B cell (primary cell): ENCODE results near the gene CEP295NL. TPM values are rescaled to one million over a fixed set of nuclear protein-coding genes. Genes with fewer than 3 reads are reported as not detected.

Experiments used
- ATAC-seq: fragments of 200-7000 bp; cut with Tn5 transposase; one replicate; pipeline ENCODE4 v1.10.0; 2021; ENCODE audit warnings: low read depth, mild to moderate bottlenecking, moderate number of reproducible peaks, moderate library complexity
- CTCF ChIA-PET: fragments of 350-600 bp; sonication (Branson Sonifier 250); formaldehyde crosslinking; loops from one replicate; lab custom pipeline; 2021; ENCODE audit warnings: antibody characterized with exemption, inconsistent platforms; lab: Charles Lee
- POLR2A ChIA-PET: fragments of 350-600 bp; sonication (Branson Sonifier 250); formaldehyde crosslinking; loops from one replicate; lab custom pipeline; 2021; ENCODE audit warnings: antibody characterized with exemption; lab: Charles Lee
- DNase-seq: peaks from one replicate; pipeline ENCODE4 v3.0.0; 2013
- H2AFZ ChIP-seq: 2 replicates; pipeline ENCODE4 v1.6.1; 2012; ENCODE audit warnings: mild to moderate bottlenecking, low read depth, low read length; ENCODE audit not compliant: insufficient read depth, poor library complexity, severe bottlenecking
- H3K27ac ChIP-seq, 2 donors: 1 replicate in 1 of 2; 2 replicates in 1 of 2; pipeline ENCODE4 v1.5.1; 2012 to 2013; ENCODE audit warnings: low read length in 2 of 2, mild to moderate bottlenecking in 2 of 2, moderate library complexity in 1 of 2
- H3K27me3 ChIP-seq, 4 experiments: fragments of 200-600 bp in 1 of 4; sonication (generic) in 1 of 4; replicated peaks in 1 of 4; 1 replicate in 2 of 4; 2 replicates in 2 of 4; pipeline versions ENCODE4 v1.6.1 to v1.7.0; 2013 to 2016; ENCODE audit warnings: low read length in 3 of 4, mild to moderate bottlenecking in 2 of 4, mixed read lengths in 1 of 4, moderate library complexity in 1 of 4; ENCODE audit not compliant: insufficient read depth in 4 of 4, control insufficient read depth in 3 of 4; ENCODE audit errors: control extremely low read depth in 1 of 4
- H3K36me3 ChIP-seq, 2 experiments: replicated peaks in 1 of 2; 1 replicate in 1 of 2; 2 replicates in 1 of 2; pipeline versions ENCODE4 v1.6.1 to v1.7.1; 2013; ENCODE audit warnings: low read length in 1 of 2; ENCODE audit not compliant: insufficient read depth in 2 of 2, control insufficient read depth in 1 of 2; ENCODE audit errors: control extremely low read depth in 1 of 2, extremely low read depth in 1 of 2
- H3K4me1 ChIP-seq, 2 donors: fragments of 200-600 bp in 1 of 2; sonication (generic) in 1 of 2; 1 replicate in 1 of 2; 2 replicates in 1 of 2; pipeline versions ENCODE4 v1.5.1 to v1.6.1; 2013 to 2017; ENCODE audit warnings: low read length in 2 of 2; ENCODE audit not compliant: control insufficient read depth in 2 of 2, insufficient read depth in 2 of 2
- H3K4me2 ChIP-seq: replicated peaks from 2 replicates; pipeline ENCODE3; 2012; ENCODE audit warnings: mild to moderate bottlenecking, low read depth, low read length; ENCODE audit not compliant: poor library complexity, severe bottlenecking
- H3K4me3 ChIP-seq, 5 experiments: fragments of 200-600 bp in 1 of 5; sonication (generic) in 1 of 5; 1 replicate in 3 of 5; 2 replicates in 2 of 5; pipeline versions ENCODE4 v1.5.1 to v1.7.0; 2011 to 2016; ENCODE audit warnings: low read length in 4 of 5, mild to moderate bottlenecking in 4 of 5, low read depth in 2 of 5, control low read depth in 1 of 5, moderate library complexity in 1 of 5; ENCODE audit not compliant: insufficient read depth in 1 of 5; ENCODE audit errors: control extremely low read depth in 1 of 5, extremely low read depth in 1 of 5
- H3K79me2 ChIP-seq: fragments of 200-600 bp; sonication (generic); one replicate; pipeline ENCODE4 v1.6.0; 2016; ENCODE audit warnings: low read length; ENCODE audit not compliant: control insufficient read depth, insufficient read depth
- H3K9ac ChIP-seq: fragments of 200-600 bp; sonication (generic); 2 replicates; pipeline ENCODE4 v1.6.1; 2017; ENCODE audit warnings: mild to moderate bottlenecking, low read length, moderate library complexity
- H3K9me3 ChIP-seq, 3 donors: one replicate each; pipeline versions ENCODE4 v1.6.1 to v1.7.1; 2013; ENCODE audit warnings: low read length in 2 of 3; ENCODE audit not compliant: control insufficient read depth in 2 of 3, insufficient read depth in 1 of 3; ENCODE audit errors: control extremely low read depth in 1 of 3
- H4K20me1 ChIP-seq: 2 replicates; pipeline ENCODE4 v1.6.0; 2012; ENCODE audit warnings: mild to moderate bottlenecking, low read length; ENCODE audit not compliant: insufficient read depth, control insufficient read depth, poor library complexity, severe bottlenecking
- H3K27ac Mint-ChIP-seq: one replicate; pipeline ENCODE4 v1.8.0; 2021; ENCODE audit warnings: mixed read lengths
- H3K27me3 Mint-ChIP-seq: one replicate; pipeline ENCODE4 v1.8.0; 2021; ENCODE audit warnings: mixed read lengths
- H3K4me1 Mint-ChIP-seq: one replicate; pipeline ENCODE4 v1.8.0; 2021; ENCODE audit warnings: mixed read lengths
- H3K4me3 Mint-ChIP-seq: one replicate; pipeline ENCODE4 v1.8.0; 2021; ENCODE audit warnings: mixed read lengths
- H3K9me3 Mint-ChIP-seq: one replicate; pipeline ENCODE4 v1.8.0; 2022; ENCODE audit warnings: mixed read lengths; ENCODE audit not compliant: insufficient read depth
- EZH2 ChIP-seq: IDR thresholded peaks from 2 replicates; pipeline ENCODE4 v1.6.1; 2012; ENCODE audit warnings: borderline replicate concordance, low read depth, mild to moderate bottlenecking, moderate library complexity, low read length; ENCODE audit not compliant: insufficient read depth, poor library complexity, severe bottlenecking
- WGBS: methylation state at CpG from one replicate; pipeline ENCODE4 v1.1.5; 2013; ENCODE audit warnings: missing lambda C conversion rate; ENCODE audit not compliant: insufficient coverage; 5-methylcytosine and 5-hydroxymethylcytosine counted together
- intact Hi-C: fragments of 100-400 bp; cut with micrococcal nuclease; formaldehyde crosslinking; loops from one replicate; pipeline ENCODE4 v1.10.0; 2022
- polyA plus RNA-seq: library from polyadenylated mRNA; depleted of rRNA; stranded (reverse); fragments of >200 nt; gene quantifications from 2 replicates; pipeline ENCODE4 v1.2.3, GENCODE V29; 2012
- total RNA-seq, 2 donors: library from RNA; stranded (reverse); fragments of 120-200 nt in 1 of 2; gene quantifications; 1 replicate in 1 of 2; 2 replicates in 1 of 2; pipeline versions ENCODE4 v1.2.3 to v1.2.4, GENCODE V29; 2013 to 2022
- TF ChIP-seq, protein P1 (sequence below): fragments of 200-600 bp; IDR thresholded peaks from one replicate; pipeline ENCODE4 v1.8.0; 2022; ENCODE audit warnings: antibody characterized with exemption, mild to moderate bottlenecking

The CEP295NL gene
- total and polyA plus RNA-seq, 2 donors (not counting 1 experiment from before 2014, with no cell fraction given) = 0.09 to 1.3 TPM

DNA sequence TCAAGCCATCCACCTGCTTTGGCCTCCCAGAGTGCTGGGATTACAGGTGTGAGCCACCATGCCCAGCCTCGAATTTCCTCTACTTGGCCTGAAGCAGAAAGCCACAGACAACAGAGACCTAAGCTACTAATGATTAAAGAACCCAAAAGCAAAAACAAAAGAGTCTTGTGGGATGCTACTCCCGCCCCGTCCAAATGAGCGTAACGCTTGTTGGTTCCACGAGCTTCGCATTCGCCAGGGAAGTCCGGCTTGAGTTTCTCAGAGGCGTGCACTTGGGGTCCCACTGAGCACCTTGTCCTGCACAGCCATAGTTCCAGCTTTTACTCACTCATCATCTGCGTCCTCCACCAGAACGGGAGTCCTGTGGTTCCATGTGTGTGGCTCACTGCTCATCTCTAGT lies 16.0 kb downstream of the CEP295NL start:
- Histone ChIP-seq H3K4me3 (no peak overlapping the region), H3K36me3 (no peaks in the 10 kb centered on the region), H3K9ac (no peak overlapping the region), H2AFZ (no peak overlapping the region), H3K79me2 (peaks cover 19% of the 10 kb centered on the region), H3K4me1 (peaks cover 50 to 59% of the 10 kb centered on the region in 2 donors), H3K4me2 (no peak overlapping the region), H3K27me3 (peaks cover 0 to 8% (median 0%) of the 10 kb centered on the region in 4 experiments), H3K9me3 (no peaks in the 10 kb centered on the region), H3K27ac (no peak overlapping the region), H4K20me1 (no peaks in the 10 kb centered on the region)
- DNase-seq (no peak), ATAC-seq (no peak)
- peaks cover 51% of the 10 kb centered on the region for H3K4me1 Mint-ChIP-seq
- no peak overlapping the region for H3K27ac Mint-ChIP-seq
- ChIA-PET CTCF (interaction anchor here (1.0 to 7.7 kb wide), 3 partner anchors 18 to 84 kb away, joined by 4 to 42 read pairs (median 6); no protein-coding TSS in a partner anchor), POLR2A (interaction anchor here (1.2 kb wide), 1 partner anchor 21 kb away, joined by 3 read pairs; no protein-coding TSS in a partner anchor)
- H3K9me3 Mint-ChIP-seq = no peaks in the 10 kb centered on the region
- intact Hi-C loops = no loop called here
- peaks cover 6% of the 10 kb centered on the region for H3K27me3 Mint-ChIP-seq
- H3K4me3 Mint-ChIP-seq = no peak overlapping the region
- WGBS = 94% methylated on average over 10 of the region's 12 CpGs
- TF ChIP-seq EZH2 = no peak
- TF ChIP-seq, protein P1, sequence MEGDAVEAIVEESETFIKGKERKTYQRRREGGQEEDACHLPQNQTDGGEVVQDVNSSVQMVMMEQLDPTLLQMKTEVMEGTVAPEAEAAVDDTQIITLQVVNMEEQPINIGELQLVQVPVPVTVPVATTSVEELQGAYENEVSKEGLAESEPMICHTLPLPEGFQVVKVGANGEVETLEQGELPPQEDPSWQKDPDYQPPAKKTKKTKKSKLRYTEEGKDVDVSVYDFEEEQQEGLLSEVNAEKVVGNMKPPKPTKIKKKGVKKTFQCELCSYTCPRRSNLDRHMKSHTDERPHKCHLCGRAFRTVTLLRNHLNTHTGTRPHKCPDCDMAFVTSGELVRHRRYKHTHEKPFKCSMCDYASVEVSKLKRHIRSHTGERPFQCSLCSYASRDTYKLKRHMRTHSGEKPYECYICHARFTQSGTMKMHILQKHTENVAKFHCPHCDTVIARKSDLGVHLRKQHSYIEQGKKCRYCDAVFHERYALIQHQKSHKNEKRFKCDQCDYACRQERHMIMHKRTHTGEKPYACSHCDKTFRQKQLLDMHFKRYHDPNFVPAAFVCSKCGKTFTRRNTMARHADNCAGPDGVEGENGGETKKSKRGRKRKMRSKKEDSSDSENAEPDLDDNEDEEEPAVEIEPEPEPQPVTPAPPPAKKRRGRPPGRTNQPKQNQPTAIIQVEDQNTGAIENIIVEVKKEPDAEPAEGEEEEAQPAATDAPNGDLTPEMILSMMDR = no peak

DNA sequence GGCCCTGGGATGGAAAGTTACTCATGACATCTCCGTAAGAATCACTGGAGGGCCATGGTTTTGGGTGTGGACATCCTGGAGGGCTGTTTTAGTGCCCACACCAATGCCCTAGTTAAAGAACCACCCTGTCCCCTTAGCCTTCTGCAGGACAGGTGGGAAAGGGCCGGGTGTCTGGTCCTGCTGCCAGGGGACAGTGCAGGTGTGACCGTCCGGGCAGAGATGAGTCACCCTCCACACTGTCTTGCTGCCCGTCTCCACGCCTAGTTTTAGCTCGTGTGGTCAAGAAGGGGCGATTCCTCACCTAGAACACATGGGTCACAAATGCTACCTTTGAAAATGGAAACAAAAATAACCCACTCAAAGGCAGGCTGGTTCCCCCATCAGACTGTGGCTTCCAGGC lies 17.0 kb downstream of the CEP295NL start:
- Histone ChIP-seq H3K27ac (no peak overlapping the region), H3K79me2 (peaks cover 14% of the 10 kb centered on the region), H3K4me3 (no peak overlapping the region), H3K36me3 (no peaks in the 10 kb centered on the region), H3K9ac (no peak overlapping the region), H3K9me3 (no peaks in the 10 kb centered on the region), H3K4me1 (peaks cover 45 to 49% of the 10 kb centered on the region in 2 donors), H3K4me2 (no peak overlapping the region), H3K27me3 (peaks cover 0 to 8% (median 0%) of the 10 kb centered on the region in 4 experiments), H4K20me1 (no peaks in the 10 kb centered on the region), H2AFZ (no peak overlapping the region)
- POLR2A ChIA-PET = interaction anchor here (1.2 kb wide), 1 partner anchor 20 kb away, joined by 3 read pairs; no protein-coding TSS in a partner anchor
- TF ChIP-seq EZH2 = no peak
- TF ChIP-seq, protein P1 = no peak
- Mint-ChIP-seq H3K4me1 (peaks cover 41% of the 10 kb centered on the region), H3K27me3 (peaks cover 6% of the 10 kb centered on the region), H3K27ac (no peak overlapping the region), H3K4me3 (no peak overlapping the region), H3K9me3 (no peaks in the 10 kb centered on the region)
- intact Hi-C loops = no loop called here
- CTCF ChIA-PET = interaction anchor here (1.1 to 7.7 kb wide), 2 partner anchors 20 to 85 kb away, joined by 4 to 42 read pairs; no protein-coding TSS in a partner anchor
- ATAC-seq = no peak
- WGBS = 88% methylated on average over 7 of the region's 8 CpGs
- no peak for DNase-seq
